ENCODE measurements around the gene HIP1. TPM values are rescaled to one million over a fixed set of nuclear protein-coding genes. Genes with fewer than 3 reads are reported as not detected.

Gene HIP1
- total and polyA plus RNA-seq, 7 donors = 1.2 to 11.9 (median 7.2) TPM

DNA sequence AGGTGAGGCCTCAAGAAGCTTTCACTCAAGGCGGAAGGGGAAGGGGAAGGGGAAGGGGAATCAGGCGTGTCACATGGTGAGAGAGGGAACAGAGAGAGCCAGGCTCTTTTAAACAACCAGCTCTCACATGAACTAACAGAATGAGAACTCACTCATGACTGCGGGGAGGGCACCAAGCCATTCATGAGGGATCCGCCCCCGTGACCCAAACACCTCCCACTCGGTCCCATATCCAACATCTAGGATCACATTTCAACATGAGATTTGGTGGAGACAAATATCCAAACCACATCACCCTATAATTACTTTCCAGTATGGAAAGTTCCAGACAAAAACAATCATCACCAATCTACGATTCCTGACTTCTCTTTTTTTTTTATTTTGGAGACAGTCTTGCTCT is 22.9 kb downstream of the HIP1 start:
- Histone ChIP-seq H3K9me3 (no peaks in the 10 kb centered on the region), H3K4me1 (peaks cover 0 to 27% (median 18%) of the 10 kb centered on the region in 4 donors), H3K36me3 (no peaks in the 10 kb centered on the region), H3K27me3 (no peaks in the 10 kb centered on the region), H3K4me3 (no peak overlapping the region), H3K27ac (no peak overlapping the region)
- DNase-seq = no peak
- 92 to 95% methylated on average over 7 of the region's 7 CpGs for WGBS, 2 donors
- intact Hi-C loops (cut with DNase I) = no loop called here
- no peak for TF ChIP-seq POLR2AphosphoS5 (IDR thresholded peaks at IDR 0.05)
- no peak for TF ChIP-seq EP300 (IDR thresholded peaks at IDR 0.05)
- TF ChIP-seq, protein P1, sequence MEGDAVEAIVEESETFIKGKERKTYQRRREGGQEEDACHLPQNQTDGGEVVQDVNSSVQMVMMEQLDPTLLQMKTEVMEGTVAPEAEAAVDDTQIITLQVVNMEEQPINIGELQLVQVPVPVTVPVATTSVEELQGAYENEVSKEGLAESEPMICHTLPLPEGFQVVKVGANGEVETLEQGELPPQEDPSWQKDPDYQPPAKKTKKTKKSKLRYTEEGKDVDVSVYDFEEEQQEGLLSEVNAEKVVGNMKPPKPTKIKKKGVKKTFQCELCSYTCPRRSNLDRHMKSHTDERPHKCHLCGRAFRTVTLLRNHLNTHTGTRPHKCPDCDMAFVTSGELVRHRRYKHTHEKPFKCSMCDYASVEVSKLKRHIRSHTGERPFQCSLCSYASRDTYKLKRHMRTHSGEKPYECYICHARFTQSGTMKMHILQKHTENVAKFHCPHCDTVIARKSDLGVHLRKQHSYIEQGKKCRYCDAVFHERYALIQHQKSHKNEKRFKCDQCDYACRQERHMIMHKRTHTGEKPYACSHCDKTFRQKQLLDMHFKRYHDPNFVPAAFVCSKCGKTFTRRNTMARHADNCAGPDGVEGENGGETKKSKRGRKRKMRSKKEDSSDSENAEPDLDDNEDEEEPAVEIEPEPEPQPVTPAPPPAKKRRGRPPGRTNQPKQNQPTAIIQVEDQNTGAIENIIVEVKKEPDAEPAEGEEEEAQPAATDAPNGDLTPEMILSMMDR (IDR thresholded peaks at IDR 0.05) = no peak
- no peak for TF ChIP-seq POLR2A (IDR thresholded peaks at IDR 0.05)

DNA sequence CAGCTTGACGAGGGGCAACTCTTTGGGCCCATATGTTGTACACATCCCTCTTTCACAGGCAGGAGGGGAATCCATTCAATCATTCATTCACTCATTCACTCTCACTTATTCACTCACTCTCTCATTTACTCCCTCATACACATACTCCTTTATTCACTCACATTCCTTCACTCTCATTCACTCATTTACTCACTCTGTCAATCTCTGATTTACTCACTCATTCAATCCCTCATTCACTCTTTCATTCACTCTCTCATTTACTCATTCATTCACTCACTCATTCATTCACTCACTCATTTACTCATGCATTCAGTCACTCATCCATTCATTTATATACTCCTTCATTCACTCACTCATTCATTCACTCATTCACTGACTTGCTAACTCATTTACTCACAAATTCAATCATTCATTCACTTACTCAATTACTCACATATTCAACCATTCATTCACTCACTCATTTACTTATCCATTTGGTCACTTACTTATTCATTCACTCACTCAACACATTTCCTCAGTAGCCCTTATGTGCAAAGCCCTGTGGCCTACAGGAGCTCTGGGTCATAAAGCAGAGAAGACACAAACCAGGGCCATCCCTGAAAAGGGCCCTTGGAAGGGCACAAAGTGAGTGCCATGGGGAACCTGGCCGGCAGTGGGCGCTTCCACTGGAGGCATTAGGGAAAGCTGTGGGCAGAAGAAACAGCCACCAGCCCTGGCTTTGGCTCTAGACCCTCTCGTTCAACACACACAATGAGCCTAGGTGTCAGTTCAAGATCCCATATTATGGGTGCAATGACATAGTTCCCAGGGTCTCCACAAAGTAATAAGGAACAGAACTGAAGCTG is 26.0 kb downstream of the HIP1 start:
- TF ChIP-seq, protein P1 (IDR thresholded peaks at IDR 0.05) = no peak
- TF ChIP-seq POLR2A (IDR thresholded peaks at IDR 0.05) (no peak), EP300 (IDR thresholded peaks at IDR 0.05) (no peak), POLR2AphosphoS5 (IDR thresholded peaks at IDR 0.05) (no peak)
- 79 to 92% methylated on average over 4 of the region's 4 CpGs for WGBS, 2 donors
- Histone ChIP-seq H3K27me3 (no peaks in the 10 kb centered on the region), H3K27ac (peak overlapping the region in 3 of 4 donors; percentile 61 to 72 (median 71)), H3K9me3 (no peaks in the 10 kb centered on the region), H3K4me3 (no peak overlapping the region), H3K36me3 (no peaks in the 10 kb centered on the region), H3K4me1 (peaks cover 0 to 27% (median 18%) of the 10 kb centered on the region in 4 donors)
- no peak for DNase-seq
- intact Hi-C loops (cut with DNase I) = no loop called here

DNA sequence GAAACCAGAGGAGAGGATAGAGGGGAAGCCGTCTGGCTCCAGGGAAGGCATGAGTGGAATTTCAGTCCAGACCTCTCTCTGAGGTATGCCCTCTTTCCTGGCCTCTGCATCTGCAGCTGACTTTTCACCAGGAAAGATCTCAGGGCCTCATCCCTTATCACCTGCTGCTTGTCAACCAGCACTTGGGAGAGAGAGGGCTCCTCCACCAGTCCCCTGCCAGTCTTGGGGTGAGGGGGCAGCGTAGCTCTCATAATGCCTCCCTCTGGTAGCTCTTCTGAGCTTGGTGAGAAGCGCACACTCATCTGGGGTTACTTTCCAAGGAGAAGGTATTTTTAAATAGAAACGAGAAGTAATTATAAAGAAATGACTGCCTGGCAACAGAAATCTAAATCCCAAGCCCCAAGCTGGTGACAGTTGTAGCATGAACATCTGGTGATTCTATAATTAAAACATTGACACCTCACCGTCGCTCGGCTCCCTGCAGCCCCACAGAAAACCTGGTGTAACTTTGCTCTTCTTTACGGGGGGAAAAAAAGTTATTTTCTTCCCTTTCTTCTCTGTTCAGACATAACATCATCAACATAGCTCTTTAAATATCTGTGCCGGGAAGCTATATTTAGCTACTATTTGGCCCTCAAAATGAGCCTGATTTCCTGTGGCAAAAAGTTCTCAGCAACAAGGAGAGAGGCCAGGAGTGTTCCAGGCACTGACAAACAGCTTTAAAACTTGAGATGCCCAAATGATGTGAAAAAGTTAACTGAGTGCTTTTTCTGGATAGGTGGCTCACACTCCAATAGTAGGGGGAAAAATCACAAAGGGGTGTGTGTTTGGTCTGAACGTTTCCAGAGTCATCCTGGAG is 26.9 kb downstream of the HIP1 start:
- no peak for DNase-seq
- H3K36me3 ChIP-seq = no peaks in the 10 kb centered on the region
- 42 to 72% methylated on average over 10 of the region's 10 CpGs for WGBS, 2 donors
- H3K27me3 ChIP-seq = no peaks in the 10 kb centered on the region
- no peak overlapping the region for H3K4me3 ChIP-seq
- no peaks in the 10 kb centered on the region for H3K9me3 ChIP-seq
- peaks cover 0 to 27% (median 18%) of the 10 kb centered on the region in 4 donors for H3K4me1 ChIP-seq
- no peak for TF ChIP-seq POLR2A (IDR thresholded peaks at IDR 0.05)
- TF ChIP-seq, protein P1 (IDR thresholded peaks at IDR 0.05) = no peak
- TF ChIP-seq POLR2AphosphoS5 (IDR thresholded peaks at IDR 0.05) = no peak
- no peak for TF ChIP-seq EP300 (IDR thresholded peaks at IDR 0.05)
- intact Hi-C loops (cut with DNase I) = no loop called here
- peak overlapping the region; percentile 17 to 72 (median 66) for H3K27ac ChIP-seq

DNA sequence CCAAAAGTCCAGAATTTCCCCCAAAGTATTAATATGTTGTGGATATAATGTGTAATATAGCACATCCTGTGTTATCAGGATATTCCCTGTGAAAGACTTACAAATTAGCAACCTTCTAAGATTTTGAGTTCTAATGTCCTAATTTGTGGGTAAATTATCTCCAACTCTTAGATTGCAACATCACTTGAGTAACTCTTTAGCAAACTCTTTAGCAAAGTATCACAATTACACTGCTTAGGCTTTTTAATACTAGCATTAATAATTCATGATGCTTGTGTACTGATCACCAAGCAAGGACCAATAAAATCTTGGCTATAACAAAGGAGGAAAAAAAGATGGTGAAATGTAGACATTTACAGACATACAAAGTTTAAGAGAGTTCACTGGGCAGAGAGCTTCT is 27.7 kb downstream of the HIP1 start:
- Histone ChIP-seq H3K36me3 (no peaks in the 10 kb centered on the region), H3K27me3 (no peaks in the 10 kb centered on the region), H3K4me3 (no peak overlapping the region), H3K4me1 (peaks cover 0 to 27% (median 18%) of the 10 kb centered on the region in 4 donors), H3K9me3 (no peaks in the 10 kb centered on the region), H3K27ac (peak overlapping the region in 3 of 4 donors; percentile 61 to 72 (median 71))
- DNase-seq = no peak
- TF ChIP-seq, protein P1 (IDR thresholded peaks at IDR 0.05) = no peak
- intact Hi-C loops (cut with DNase I) = no loop called here

Measured in sigmoid colon (tissue), 7 donors.